Activated gamma-delta T cell (primary cell): ENCODE results near the gene CASS4.

Experiments used
- DNase-seq: peaks from one replicate; lab custom pipeline; 2025; lab: John Stamatoyannopoulos, UW

CASS4 gene

GRCh38 chr20:56506103-56506502 is 94.0 kb downstream of the CASS4 start:
- no peak for DNase-seq
